Gastroesophageal sphincter (tissue), 3 donors: ENCODE results near the gene FOXRED2.

ENCODE experiments used
- CTCF ChIP-seq, 4 experiments: fragments of 200-600 bp in 2 of 4; fragments of 450-650 bp in 2 of 4; sonication (generic) in 1 of 4; IDR thresholded peaks; one replicate each; pipeline ENCODE4 v1.5.1; 2017 to 2019; ENCODE audit warnings: antibody characterized with exemption in 4 of 4, mild to moderate bottlenecking in 2 of 4, moderate library complexity in 2 of 4
- POLR2A ChIP-seq, 2 donors: fragments of 450-650 bp; IDR thresholded peaks; one replicate each; pipeline ENCODE4 v1.6.1; 2017; ENCODE audit warnings: antibody characterized with exemption in 2 of 2, mild to moderate bottlenecking in 2 of 2, moderate library complexity in 1 of 2
- POLR2AphosphoS5 ChIP-seq: sonication (generic); formaldehyde crosslinking; IDR thresholded peaks from one replicate; pipeline ENCODE4 v1.6.1; 2017; ENCODE audit warnings: antibody characterized with exemption

DNA sequence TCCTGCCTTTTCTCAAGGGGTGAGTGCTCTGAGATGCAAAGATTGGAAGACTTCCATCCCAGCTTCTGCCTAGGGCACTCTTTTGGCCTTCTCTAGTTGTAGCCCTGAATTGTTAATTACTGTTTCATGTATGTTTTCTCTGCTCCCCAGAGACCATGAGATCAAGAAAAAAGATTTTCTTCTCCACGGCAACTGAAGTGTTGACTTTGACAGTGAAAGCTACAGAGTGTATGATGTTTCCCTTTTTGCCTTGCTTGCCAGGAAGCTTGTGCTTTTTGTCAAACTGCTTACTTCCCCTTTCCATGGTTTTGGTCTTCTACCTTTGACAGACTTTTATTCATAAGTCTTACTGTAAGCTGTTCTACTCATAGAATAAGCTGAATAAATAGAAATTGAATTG, 45.4 kb upstream of the FOXRED2 start:
- no peak for TF ChIP-seq POLR2AphosphoS5
- no peak for TF ChIP-seq CTCF (IDR thresholded peaks at IDR 0.05)
- TF ChIP-seq POLR2A (IDR thresholded peaks at IDR 0.05), result no peak
